ENCODE data around the gene XPNPEP1. TPM values are rescaled to one million over a fixed set of nuclear protein-coding genes. Genes with fewer than 3 reads are reported as not detected.
"Not testable (repeated sequence)": the region's sequence is repeated elsewhere in the genome, so short reads cannot be mapped to it uniquely, and the experiment has no call there.

Gene XPNPEP1
- total RNA-seq, 1 donor from 2014 or later: 121 TPM

GRCh38 chr10:109924087-109924486 lies 776 bp upstream of the XPNPEP1 start:
- no peak for DNase-seq (ENCODE audit: low read depth)

GRCh38 chr10:109922358-109922975 lies 844 bp downstream of the XPNPEP1 start:
- DNase-seq (ENCODE audit: low read depth): no peak

DNA sequence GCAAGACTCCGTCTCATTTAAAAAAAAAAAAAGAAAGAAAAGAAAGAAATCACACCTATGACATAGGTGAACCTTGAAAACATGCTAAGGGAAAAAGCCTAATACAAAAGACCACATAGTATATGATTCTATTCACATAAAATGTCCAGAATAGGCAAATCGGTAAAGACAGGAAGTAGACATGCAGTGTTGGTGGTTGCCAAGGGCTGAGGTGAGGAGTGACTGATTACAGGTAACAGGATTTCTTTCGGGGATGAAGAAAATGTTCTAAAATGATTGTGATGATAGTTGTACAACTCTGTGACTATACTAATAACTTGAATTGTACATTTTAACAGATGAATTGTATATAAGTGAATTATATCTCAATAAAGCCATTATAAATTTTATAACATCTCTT lies 3.3 kb downstream of the XPNPEP1 start:
- DNase-seq (ENCODE audit: low read depth): no peak

- DNase-seq (ENCODE audit: low read depth): no peak
These were observed 4.1 kb downstream of the XPNPEP1 start for GRCh38 chr10:109919220-109919619.

DNA sequence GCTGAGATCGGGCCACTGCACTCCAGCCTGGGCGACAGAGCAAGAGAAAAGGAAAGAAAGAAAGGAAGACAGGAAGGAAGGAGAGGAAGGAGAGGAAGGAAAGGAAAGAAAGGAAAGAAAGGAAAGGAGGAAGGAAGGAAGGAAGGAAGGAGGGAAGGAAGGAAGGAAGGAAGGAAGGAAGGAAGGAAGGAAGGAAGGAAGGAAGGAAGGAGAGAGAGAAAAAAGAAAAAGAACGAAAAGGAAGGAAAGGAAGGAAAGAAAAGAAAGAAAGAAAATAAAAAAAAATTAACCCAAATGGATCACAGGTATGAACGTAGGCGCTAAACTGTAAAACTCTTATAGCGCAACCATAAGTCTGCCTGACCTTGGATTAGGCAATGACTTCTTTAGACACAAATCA lies 4.6 kb downstream of the XPNPEP1 start:
- not testable (repeated sequence) for DNase-seq (ENCODE audit: low read depth)

DNA sequence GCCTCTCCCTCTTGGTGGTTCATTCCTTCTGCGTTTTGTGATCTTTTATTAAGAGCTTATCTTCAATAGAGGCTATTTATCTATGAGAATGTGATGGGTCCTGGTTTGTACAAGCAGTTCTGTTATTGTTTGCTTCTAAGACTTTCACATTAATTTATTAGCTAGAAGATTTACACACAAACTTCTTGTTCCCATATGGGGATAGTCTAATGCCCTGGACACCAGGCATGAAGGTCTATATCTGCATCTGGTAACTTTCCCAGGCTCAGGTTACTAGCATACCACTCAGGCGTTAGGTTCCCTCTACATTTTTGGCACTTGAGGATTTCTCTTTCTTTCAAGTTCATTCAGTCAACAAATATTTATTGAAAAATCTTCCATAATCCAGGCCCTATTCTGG lies 7.7 kb downstream of the XPNPEP1 start:
- no peak for DNase-seq (ENCODE audit: low read depth)

DNA sequence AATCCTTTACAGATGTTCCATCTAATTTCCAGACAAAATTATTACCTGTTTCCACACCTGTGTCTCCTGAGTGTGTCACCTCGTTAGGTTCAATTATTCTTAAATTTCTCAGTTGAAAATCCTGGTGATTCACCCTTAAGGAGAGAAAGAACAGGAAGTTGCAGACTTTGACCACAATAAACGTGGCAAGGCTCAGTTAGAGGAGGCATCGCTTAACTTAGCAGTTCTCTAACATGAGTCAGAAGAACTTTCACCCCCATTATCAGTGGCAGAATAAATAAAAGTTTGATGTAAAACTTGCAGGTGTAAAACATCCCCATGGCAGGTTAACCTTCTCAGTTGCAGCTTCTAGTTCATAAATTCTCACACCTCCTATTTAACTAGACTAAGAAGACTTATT lies 8.3 kb downstream of the XPNPEP1 start:
- peak; percentile 97 for DNase-seq (ENCODE audit: low read depth)

- DNase-seq (ENCODE audit: low read depth): peak; percentile 60
These were observed 9.9 kb downstream of the XPNPEP1 start for GRCh38 chr10:109913306-109913892.

- peak; percentile 95 for DNase-seq (ENCODE audit: low read depth)
These were observed 10.7 kb downstream of the XPNPEP1 start for GRCh38 chr10:109912335-109913281.

GRCh38 chr10:109911903-109912302 lies 11.4 kb downstream of the XPNPEP1 start:
- no peak for DNase-seq (ENCODE audit: low read depth)

DNA sequence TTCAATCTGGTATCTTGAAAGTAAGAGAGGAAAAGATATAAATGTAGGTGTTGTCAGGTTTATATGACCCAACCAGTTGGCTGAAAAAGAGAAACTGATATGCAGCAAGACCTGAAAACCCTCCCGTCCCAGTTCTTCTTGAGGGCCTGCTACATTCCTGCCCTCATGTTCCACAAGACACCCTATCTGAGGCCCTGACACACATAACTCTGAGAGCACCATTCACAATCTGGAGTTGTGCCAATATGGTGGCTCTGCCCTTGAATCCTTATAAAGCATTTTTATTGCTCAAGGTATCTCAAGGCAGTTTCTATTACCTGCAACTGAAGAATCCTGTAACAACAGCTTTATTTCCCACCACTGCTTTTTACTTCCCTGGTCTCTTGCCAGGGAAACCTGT lies 17.0 kb downstream of the XPNPEP1 start:
- no peak for DNase-seq (ENCODE audit: low read depth)

GRCh38 chr10:109904397-109904796 lies 18.9 kb downstream of the XPNPEP1 start:
- no peak for DNase-seq (ENCODE audit: low read depth)

GRCh38 chr10:109902992-109903947 lies 20.0 kb downstream of the XPNPEP1 start:
- DNase-seq (ENCODE audit: low read depth): peak; percentile 30

GRCh38 chr10:109899356-109900331 lies 23.7 kb downstream of the XPNPEP1 start:
- DNase-seq (ENCODE audit: low read depth): no peak

GRCh38 chr10:109898666-109899355 lies 24.5 kb downstream of the XPNPEP1 start:
- DNase-seq (ENCODE audit: low read depth): peak; percentile 33

DNA sequence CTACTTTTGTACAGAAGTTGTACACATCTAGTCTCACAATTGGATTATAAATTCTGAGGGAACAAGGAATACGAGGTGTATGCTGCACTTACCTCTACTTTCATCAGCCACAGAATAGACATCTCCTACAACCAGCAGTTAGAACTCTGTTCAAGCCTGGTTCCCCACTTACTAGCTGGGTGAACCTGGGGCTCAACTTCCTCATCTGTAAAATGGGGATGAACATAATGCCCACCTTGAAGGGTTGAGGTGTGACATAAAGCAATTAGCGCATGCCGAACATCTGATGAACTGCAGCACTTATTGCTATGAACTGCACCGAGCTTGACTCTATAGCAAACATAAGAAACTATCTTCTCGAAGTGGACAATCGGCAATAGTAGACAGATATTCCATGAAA lies 25.3 kb downstream of the XPNPEP1 start:
- no peak for DNase-seq (ENCODE audit: low read depth)

- no peak for DNase-seq (ENCODE audit: low read depth)
These were observed 27.5 kb downstream of the XPNPEP1 start for GRCh38 chr10:109895848-109896247.

DNA sequence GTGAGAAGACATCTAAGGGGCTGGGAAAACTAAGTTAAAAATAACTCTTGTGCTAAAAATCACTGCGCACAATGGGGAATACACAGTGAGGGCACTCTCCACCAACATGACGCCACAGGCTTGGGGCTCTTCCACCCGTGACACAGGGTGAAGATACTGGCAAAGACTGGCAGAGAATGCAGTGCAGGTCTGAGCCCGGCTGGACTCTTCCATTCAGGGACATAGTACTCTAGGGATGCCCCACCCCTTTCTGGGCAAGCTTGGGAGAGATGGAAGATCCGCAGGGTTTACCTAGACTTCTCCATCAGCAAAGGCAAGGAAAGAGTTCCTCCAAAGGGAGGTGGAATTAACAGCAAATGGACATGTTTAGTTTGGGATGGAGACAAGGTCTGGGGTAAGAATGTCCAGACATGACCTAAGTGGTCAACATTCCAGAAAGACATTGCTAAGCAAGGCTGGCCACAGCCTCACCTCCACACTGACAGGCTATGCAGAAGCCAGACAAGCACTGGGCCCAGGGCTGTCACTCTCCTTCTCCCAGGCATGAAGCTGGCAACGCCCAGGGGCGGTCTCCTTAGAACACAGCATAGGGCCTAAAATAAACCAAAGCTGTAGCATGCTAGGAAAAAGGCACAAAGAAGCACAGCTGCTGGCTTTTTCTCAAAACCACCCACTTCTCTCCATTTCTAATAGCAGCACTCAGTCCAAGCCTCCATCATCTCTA lies 28.1 kb downstream of the XPNPEP1 start:
- DNase-seq (ENCODE audit: low read depth): peak; percentile 60

DNA sequence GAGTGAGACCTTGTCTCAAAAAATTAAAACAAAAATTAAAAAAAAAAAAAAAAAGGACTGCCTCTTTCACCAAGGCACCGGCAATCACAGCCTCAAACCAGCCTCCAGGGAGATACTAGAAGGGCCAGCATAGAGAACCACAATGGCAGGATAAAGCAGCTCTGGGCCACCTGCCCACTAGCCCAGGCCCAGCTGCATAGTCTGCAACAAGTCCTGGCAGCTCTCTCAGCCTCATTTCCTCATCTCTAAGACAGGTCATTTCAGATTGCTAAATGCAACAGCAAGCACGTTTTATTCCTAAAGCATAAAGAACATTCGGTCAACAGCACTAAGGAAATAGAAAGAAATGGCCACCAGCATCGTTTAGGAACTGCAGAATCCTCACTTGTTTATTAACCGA lies 28.8 kb downstream of the XPNPEP1 start:
- DNase-seq (ENCODE audit: low read depth): peak; percentile 79

Measured in renal cortical epithelial cell (primary cell).